ENCODE data around the gene SIMC1.

Gene SIMC1

GRCh38 chr5:176317534-176318374, 79.5 kb downstream of the SIMC1 start:
- DNase-seq (ENCODE audit: low read depth), result no peak

- DNase-seq (ENCODE audit: low read depth), result no peak
These were observed 81.8 kb downstream of the SIMC1 start for GRCh38 chr5:176319827-176320554.

GRCh38 chr5:176320577-176320976, 82.4 kb downstream of the SIMC1 start:
- DNase-seq (ENCODE audit: low read depth), result no peak

- DNase-seq (ENCODE audit: low read depth), result no peak
These were observed 96.0 kb downstream of the SIMC1 start for GRCh38 chr5:176334031-176334770.

GRCh38 chr5:176337913-176338312, 99.7 kb downstream of the SIMC1 start:
- no peak for DNase-seq (ENCODE audit: low read depth)

- DNase-seq (ENCODE audit: low read depth), result no peak
These were observed 101.1 kb downstream of the SIMC1 start for GRCh38 chr5:176339304-176339703.

GRCh38 chr5:176341325-176342157, 103.3 kb downstream of the SIMC1 start:
- DNase-seq (ENCODE audit: low read depth), result no peak

GRCh38 chr5:176342158-176342483, 103.9 kb downstream of the SIMC1 start:
- no peak for DNase-seq (ENCODE audit: low read depth)

GRCh38 chr5:176342766-176343458, 104.7 kb downstream of the SIMC1 start:
- DNase-seq (ENCODE audit: low read depth), result no peak

GRCh38 chr5:176350416-176350815, 112.2 kb downstream of the SIMC1 start:
- DNase-seq (ENCODE audit: low read depth), result no peak

GRCh38 chr5:176352116-176352878, 114.1 kb downstream of the SIMC1 start:
- no peak for DNase-seq (ENCODE audit: low read depth)

- DNase-seq (ENCODE audit: low read depth), result no peak
These were observed 115.3 kb downstream of the SIMC1 start for GRCh38 chr5:176353533-176353932.

GRCh38 chr5:176355400-176356178, 117.4 kb downstream of the SIMC1 start:
- no peak for DNase-seq (ENCODE audit: low read depth)

- no peak for DNase-seq (ENCODE audit: low read depth)
These were observed 117.9 kb downstream of the SIMC1 start for GRCh38 chr5:176356179-176356566.

GRCh38 chr5:176359658-176360057, 121.4 kb downstream of the SIMC1 start:
- no peak for DNase-seq (ENCODE audit: low read depth)

GRCh38 chr5:176360894-176361436, 122.7 kb downstream of the SIMC1 start:
- DNase-seq (ENCODE audit: low read depth), result no peak

GRCh38 chr5:176361437-176362232, 123.4 kb downstream of the SIMC1 start, which contains the start of gene KIAA1191:
Gene KIAA1191 (minus strand): TSS chr5:176361764. CDS start chr5:176359508, 2,256 bp downstream.
- peak; percentile 82 for DNase-seq (ENCODE audit: low read depth)

- no peak for DNase-seq (ENCODE audit: low read depth)
These were observed 123.9 kb downstream of the SIMC1 start for GRCh38 chr5:176362233-176362490.

Measured in CMK (cell line).